HCT116 (cell line): ENCODE data around the gene NUP42. TPM values are rescaled to one million over a fixed set of nuclear protein-coding genes. Genes with fewer than 3 reads are reported as not detected.

Experiments used
- ATAC-seq: fragments of 200-7000 bp; cut with Tn5 transposase; 2 replicates; pipeline ENCODE4 v1.9.1; 2020; ENCODE audit warnings: mild to moderate bottlenecking, moderate library complexity
- BruUV-seq: library from RNA; stranded (reverse); fragments of 400-500 nt; replicated peaks from 2 replicates; lab custom pipeline; 2021; lab: Mats Ljungman, UMichigan
- CTCF ChIA-PET: fragments of 300-600 bp; sonication (Branson Sonifier 250); formaldehyde crosslinking; loops from one replicate; lab custom pipeline; 2021; ENCODE audit warnings: antibody characterized with exemption; lab: Charles Lee
- POLR2A ChIA-PET: fragments of 300-600, 350-600 bp; sonication (Branson Sonifier 250); formaldehyde crosslinking; loops from one replicate; lab custom pipeline; 2021; ENCODE audit warnings: antibody characterized with exemption; lab: Charles Lee
- RAD21 ChIA-PET, 2 experiments: fragments of 300-600 bp; sonication (Branson Sonifier 250); formaldehyde crosslinking; loops; one replicate each; lab custom pipeline; 2023; ENCODE audit warnings: low total read pairs in 2 of 2; ENCODE audit not compliant: uncharacterized antibody in 2 of 2, unreplicated experiment in 2 of 2, low non-redundant PET in 1 of 2; lab: Charles Lee
- DNase-seq: peaks from one replicate; pipeline ENCODE4 v3.0.0-alpha.2; 2010; ENCODE audit warnings: low read depth, low spot score
- H2AFZ ChIP-seq: fragments of 200-600 bp; shearing (Covaris generic), sonication (generic); 2 replicates; pipeline ENCODE4 v1.6.1; 2017; ENCODE audit warnings: low read depth, mixed run types, mixed read lengths, antibody characterized with exemption, low read length; ENCODE audit not compliant: poor library complexity, severe bottlenecking
- H3K27ac ChIP-seq: 2 replicates; pipeline ENCODE4 v1.5.1; 2012; ENCODE audit warnings: low read depth, low read length
- H3K27me3 ChIP-seq: fragments of 200-600 bp; sonication (generic); 2 replicates; pipeline ENCODE4 v1.6.1; 2016; ENCODE audit warnings: mixed run types, low read length, mixed read lengths; ENCODE audit not compliant: insufficient read depth
- H3K36me3 ChIP-seq, 2 experiments: fragments of 200-500 bp in 1 of 2; fragments of 200-600 bp in 1 of 2; sonication (Bioruptor generic) in 1 of 2; sonication (generic) in 1 of 2; 2 replicates each; pipeline versions ENCODE4 v1.5.1 to v1.6.1; 2014 to 2016; ENCODE audit warnings: low read length in 2 of 2, inconsistent platforms in 1 of 2, mixed read lengths in 1 of 2, mixed run types in 1 of 2; ENCODE audit not compliant: insufficient read depth in 2 of 2, control insufficient read depth in 1 of 2
- H3K4me1 ChIP-seq, 2 experiments: fragments of 200-600 bp in 1 of 2; sonication (generic) in 1 of 2; 2 replicates each; pipeline versions ENCODE4 v1.5.1 to v1.6.1; 2012 to 2017; ENCODE audit warnings: low read length in 2 of 2, inconsistent platforms in 1 of 2, mild to moderate bottlenecking in 1 of 2, mixed read lengths in 1 of 2, mixed run types in 1 of 2, moderate library complexity in 1 of 2; ENCODE audit not compliant: insufficient read depth in 2 of 2, control insufficient read depth in 1 of 2
- H3K4me2 ChIP-seq: fragments of 200-600 bp; sonication (generic); 2 replicates; pipeline ENCODE4 v1.6.1; 2017; ENCODE audit warnings: mixed run types, low read length, mixed read lengths
- H3K4me3 ChIP-seq, 2 experiments: fragments of 200-600 bp in 1 of 2; sonication (generic) in 1 of 2; replicated peaks in 1 of 2; 2 replicates each; pipeline ENCODE4 v1.5.1; 2011 to 2016; ENCODE audit warnings: low read length in 2 of 2, control low read depth in 1 of 2, low read depth in 1 of 2, mild to moderate bottlenecking in 1 of 2, mixed read lengths in 1 of 2, mixed run types in 1 of 2
- H3K79me2 ChIP-seq: fragments of 200-600 bp; sonication (generic); 2 replicates; pipeline ENCODE4 v1.6.1; 2017; ENCODE audit warnings: mild to moderate bottlenecking, mixed run types, low read length, moderate library complexity, mixed read lengths; ENCODE audit not compliant: insufficient read depth
- H3K9ac ChIP-seq: fragments of 200-600 bp; sonication (generic); 2 replicates; pipeline ENCODE4 v1.6.1; 2016; ENCODE audit warnings: low read length, mixed read lengths
- H3K9me2 ChIP-seq: fragments of 200-600 bp; sonication (generic), shearing (Covaris generic); 2 replicates; pipeline ENCODE4 v1.6.1; 2017; ENCODE audit warnings: mixed run types, mild to moderate bottlenecking, moderate library complexity; ENCODE audit not compliant: insufficient read depth
- H3K9me3 ChIP-seq, 2 experiments: fragments of 200-500 bp in 1 of 2; fragments of 200-600 bp in 1 of 2; sonication (Bioruptor generic) in 1 of 2; sonication (generic) in 1 of 2; 2 replicates each; pipeline ENCODE4 v1.6.1; 2014 to 2017; ENCODE audit warnings: low read length in 2 of 2, mixed read lengths in 2 of 2, inconsistent platforms in 1 of 2, low read depth in 1 of 2, mild to moderate bottlenecking in 1 of 2, mixed run types in 1 of 2, moderate library complexity in 1 of 2; ENCODE audit not compliant: control insufficient read depth in 1 of 2, insufficient read depth in 1 of 2
- H4K20me1 ChIP-seq: fragments of 200-600 bp; sonication (generic), shearing (Covaris generic); 2 replicates; pipeline ENCODE4 v1.6.1; 2017; ENCODE audit warnings: mixed run types, mild to moderate bottlenecking, moderate library complexity; ENCODE audit not compliant: insufficient read depth
- ATF3 ChIP-seq: IDR thresholded peaks from 2 replicates; pipeline ENCODE4 v1.6.1; 2012
- CBX3 ChIP-seq: IDR thresholded peaks from 2 replicates; pipeline ENCODE4 v1.6.1; 2012; ENCODE audit warnings: low read depth
- EGR1 ChIP-seq: IDR thresholded peaks from 2 replicates; pipeline ENCODE4 v1.6.1; 2012; ENCODE audit warnings: low read depth
- EZH2 ChIP-seq: fragments of 200-600 bp; sonication (generic); IDR thresholded peaks from 2 replicates; pipeline ENCODE4 v1.6.1; 2017; ENCODE audit warnings: antibody characterized with exemption, mixed run types
- EZH2phosphoT487 ChIP-seq: fragments of 200-600 bp; IDR thresholded peaks from 2 replicates; pipeline ENCODE4 v1.6.1; 2018; ENCODE audit warnings: antibody characterized with exemption, borderline replicate concordance
- JUND ChIP-seq: IDR thresholded peaks from 2 replicates; pipeline ENCODE4 v1.6.1; 2012
- POLR2A ChIP-seq: IDR thresholded peaks from 2 replicates; pipeline ENCODE4 v1.7.0; 2011; ENCODE audit warnings: borderline replicate concordance; ENCODE audit not compliant: insufficient read depth, insufficient read length; ENCODE audit errors: extremely low read depth
- REST ChIP-seq: IDR thresholded peaks from 2 replicates; pipeline ENCODE4 v1.6.1; 2012; ENCODE audit warnings: low read depth
- ZFX ChIP-seq: fragments of 450-650 bp; IDR thresholded peaks from 2 replicates; pipeline ENCODE4 v1.6.1; 2017
- intact Hi-C: fragments of 100-400 bp; cut with micrococcal nuclease; formaldehyde crosslinking; loops from 2 replicates; pipeline ENCODE4 v1.10.0; 2022
- total RNA-seq: library from RNA; stranded (reverse); gene quantifications from one replicate; pipeline ENCODE4 v1.2.1, GENCODE V29; 2021; ENCODE audit not compliant: unreplicated experiment
- TF ChIP-seq, protein P1 (sequence below), 3 experiments: fragments of 200-600 bp in 1 of 3; sonication (generic) in 1 of 3; IDR thresholded peaks in 2 of 3; conservative IDR thresholded peaks in 1 of 3; 2 replicates each; pipeline ENCODE4 v1.5.1; 2012 to 2017; ENCODE audit warnings: low read depth in 2 of 3, low read length in 2 of 3, antibody characterized with exemption in 1 of 3, borderline replicate concordance in 1 of 3, control low read depth in 1 of 3, mild to moderate bottlenecking in 1 of 3, mixed read lengths in 1 of 3, mixed run types in 1 of 3, moderate library complexity in 1 of 3; ENCODE audit not compliant: insufficient read depth in 1 of 3

The NUP42 gene
- total RNA-seq, 1 experiment from 2014 or later = 36.5 TPM

DNA sequence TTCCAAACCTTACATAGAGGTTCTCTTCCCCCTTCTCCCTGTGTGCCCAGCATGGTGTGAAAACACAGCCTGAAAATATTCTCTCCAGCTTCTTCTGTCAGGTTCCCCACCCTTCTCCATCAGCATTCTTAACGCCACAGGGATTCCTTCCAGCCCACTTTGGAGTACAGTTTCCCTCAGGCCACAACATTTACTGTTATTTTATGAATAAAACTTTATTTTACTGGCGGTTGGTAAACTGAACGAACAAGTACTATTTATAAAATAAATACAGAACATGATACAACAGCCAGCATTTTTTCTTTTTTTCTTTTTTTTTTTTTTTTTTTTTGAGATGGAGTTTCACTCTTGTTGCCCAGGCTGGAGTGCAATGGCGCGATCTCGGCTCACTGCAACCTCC lies 33.1 kb downstream of the NUP42 start:
- ATAC-seq = no peak
- ChIA-PET CTCF (no interaction called here), POLR2A (no interaction called here), RAD21 (interaction anchor here in 1 of 2 experiments (0.7 kb wide), 1 partner anchor 129 kb away, joined by 4 read pairs; no protein-coding TSS in a partner anchor)
- Histone ChIP-seq H3K4me2 (no peak overlapping the region), H3K27ac (no peak overlapping the region), H3K27me3 (no peaks in the 10 kb centered on the region), H3K9me3 (no peaks in the 10 kb centered on the region), H2AFZ (no peak overlapping the region), H3K4me1 (no peaks in the 10 kb centered on the region), H4K20me1 (no peaks in the 10 kb centered on the region), H3K36me3 (no peaks in the 10 kb centered on the region), H3K4me3 (no peak overlapping the region), H3K79me2 (no peaks in the 10 kb centered on the region), H3K9ac (no peak overlapping the region), H3K9me2 (no peaks in the 10 kb centered on the region)
- no peak for DNase-seq
- BruUV-seq = no TSS peak
- no peak for TF ChIP-seq CBX3
- no peak for TF ChIP-seq ATF3
- no peak for TF ChIP-seq ZFX
- no peak for TF ChIP-seq EGR1
- TF ChIP-seq REST = no peak
- no peak for TF ChIP-seq POLR2A
- TF ChIP-seq EZH2 = no peak
- TF ChIP-seq JUND = no peak
- TF ChIP-seq EZH2phosphoT487 = no peak
- TF ChIP-seq, protein P1, sequence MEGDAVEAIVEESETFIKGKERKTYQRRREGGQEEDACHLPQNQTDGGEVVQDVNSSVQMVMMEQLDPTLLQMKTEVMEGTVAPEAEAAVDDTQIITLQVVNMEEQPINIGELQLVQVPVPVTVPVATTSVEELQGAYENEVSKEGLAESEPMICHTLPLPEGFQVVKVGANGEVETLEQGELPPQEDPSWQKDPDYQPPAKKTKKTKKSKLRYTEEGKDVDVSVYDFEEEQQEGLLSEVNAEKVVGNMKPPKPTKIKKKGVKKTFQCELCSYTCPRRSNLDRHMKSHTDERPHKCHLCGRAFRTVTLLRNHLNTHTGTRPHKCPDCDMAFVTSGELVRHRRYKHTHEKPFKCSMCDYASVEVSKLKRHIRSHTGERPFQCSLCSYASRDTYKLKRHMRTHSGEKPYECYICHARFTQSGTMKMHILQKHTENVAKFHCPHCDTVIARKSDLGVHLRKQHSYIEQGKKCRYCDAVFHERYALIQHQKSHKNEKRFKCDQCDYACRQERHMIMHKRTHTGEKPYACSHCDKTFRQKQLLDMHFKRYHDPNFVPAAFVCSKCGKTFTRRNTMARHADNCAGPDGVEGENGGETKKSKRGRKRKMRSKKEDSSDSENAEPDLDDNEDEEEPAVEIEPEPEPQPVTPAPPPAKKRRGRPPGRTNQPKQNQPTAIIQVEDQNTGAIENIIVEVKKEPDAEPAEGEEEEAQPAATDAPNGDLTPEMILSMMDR (IDR thresholded peaks at IDR 0.05 in 2 of 3, conservative IDR thresholded peaks at IDR 0.05 in 1 of 3; ENCODE audit: borderline replicate concordance in 1 of 3, insufficient read depth in 1 of 3, low read depth in 2 of 3, low read length in 2 of 3) = no peak
- intact Hi-C loops = no loop called here
